K562 treated with DMSO at 1 percent for 48 hours (cell line): Measurements from ENCODE around the gene ZNF267. TPM values are rescaled to one million over a fixed set of nuclear protein-coding genes. Genes with fewer than 3 reads are reported as not detected.

Experiments
- total RNA-seq: library from RNA; unstranded; fragments of 300-600 nt; gene quantifications from 2 replicates; pipeline ENCODE4 v1.2.3, GENCODE V29; 2022; ENCODE audit warnings: low replicate concordance; ENCODE audit errors: extremely low read depth

ZNF267 gene
- not detected in 2 replicates for total RNA-seq

DNA sequence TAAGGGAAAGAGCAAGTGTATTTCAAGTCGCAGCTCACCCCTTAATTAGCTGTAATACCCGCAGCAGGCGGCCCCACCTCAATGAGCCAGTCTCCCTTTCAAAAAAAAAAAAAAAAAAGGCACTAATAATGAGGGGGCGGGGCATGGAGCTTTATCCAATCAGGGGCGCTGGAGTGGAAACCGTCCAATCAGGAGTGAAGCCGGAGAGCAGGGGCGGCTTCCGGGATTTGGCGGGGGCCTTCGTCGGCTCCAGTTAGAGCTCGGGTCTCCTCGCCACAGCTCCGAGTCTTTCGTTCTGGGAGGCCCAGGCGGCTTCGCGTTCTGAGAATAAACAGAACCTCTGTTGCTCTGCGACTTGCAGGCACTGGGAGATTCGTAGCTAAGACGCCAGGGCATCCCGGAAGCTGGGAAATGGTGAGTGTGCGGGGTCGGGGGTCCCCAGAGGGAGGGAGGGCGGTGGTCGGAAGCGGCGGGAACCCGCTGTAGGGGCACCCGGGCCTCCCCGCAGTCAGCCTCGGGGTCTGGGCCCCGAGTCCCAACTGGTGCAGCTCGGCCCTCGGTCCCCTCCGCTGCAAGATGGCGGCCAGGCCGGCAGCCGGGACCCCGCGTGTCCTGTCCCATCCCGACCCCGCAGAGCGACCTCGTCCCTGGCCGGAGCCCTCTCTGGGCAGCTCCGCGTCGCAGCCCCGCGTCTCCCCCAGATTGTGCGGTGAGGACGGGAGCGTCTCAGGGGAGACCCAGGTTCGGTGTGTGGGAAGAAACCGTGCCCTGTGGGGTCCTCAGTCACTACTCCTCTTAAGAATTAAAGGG is at the start of gene ZNF267:
ZNF267 (plus strand) TSS at position 252 of the 810 bp plus-strand sequence; CDS start at position 412, 160 bp downstream.

